HG03457 (cell line): ENCODE results near the gene MYLK.

ENCODE experiments used
- ATAC-seq: cut with Tn5 transposase; IDR thresholded peaks from one replicate; pipeline ENCODE4 v1.9.1; 2021; ENCODE audit warnings: moderate number of reproducible peaks; ENCODE audit not compliant: unreplicated experiment

Gene MYLK

GRCh38 chr3:123795471-123796251, 88.5 kb downstream of the MYLK start:
- ATAC-seq, result no peak

- no peak for ATAC-seq
These were observed 90.7 kb downstream of the MYLK start for GRCh38 chr3:123793425-123793824.

- ATAC-seq, result no peak
These were observed 91.5 kb downstream of the MYLK start for GRCh38 chr3:123792473-123793201.

GRCh38 chr3:123791898-123792297, 92.2 kb downstream of the MYLK start:
- ATAC-seq, result no peak

GRCh38 chr3:123791417-123791816, 92.7 kb downstream of the MYLK start:
- no peak for ATAC-seq

GRCh38 chr3:123791073-123791370, 93.1 kb downstream of the MYLK start:
- no peak for ATAC-seq

- no peak for ATAC-seq
These were observed 93.7 kb downstream of the MYLK start for GRCh38 chr3:123790254-123791072.

- ATAC-seq, result no peak
These were observed 94.4 kb downstream of the MYLK start for GRCh38 chr3:123789760-123790159.

- no peak for ATAC-seq
These were observed 95.0 kb downstream of the MYLK start for GRCh38 chr3:123789160-123789559.

GRCh38 chr3:123788710-123789109, 95.4 kb downstream of the MYLK start:
- no peak for ATAC-seq

- no peak for ATAC-seq
These were observed 97.0 kb downstream of the MYLK start for GRCh38 chr3:123787133-123787532.

GRCh38 chr3:123785602-123786001, 98.5 kb downstream of the MYLK start:
- ATAC-seq, result no peak

- no peak for ATAC-seq
These were observed 100.3 kb downstream of the MYLK start for GRCh38 chr3:123783811-123784210.

- ATAC-seq, result no peak
These were observed 101.0 kb downstream of the MYLK start for GRCh38 chr3:123783050-123783689.

GRCh38 chr3:123782488-123782887, 101.6 kb downstream of the MYLK start:
- ATAC-seq, result no peak

- no peak for ATAC-seq
These were observed 102.4 kb downstream of the MYLK start for GRCh38 chr3:123781571-123782275.

GRCh38 chr3:123781138-123781537, 103.0 kb downstream of the MYLK start:
- ATAC-seq, result no peak

- no peak for ATAC-seq
These were observed 103.5 kb downstream of the MYLK start for GRCh38 chr3:123780656-123781055.

GRCh38 chr3:123779655-123780231, 104.4 kb downstream of the MYLK start:
- ATAC-seq, result no peak

- no peak for ATAC-seq
These were observed 105.0 kb downstream of the MYLK start for GRCh38 chr3:123778991-123779622.
